ENCODE measurements around the gene SMIM44.

DNA sequence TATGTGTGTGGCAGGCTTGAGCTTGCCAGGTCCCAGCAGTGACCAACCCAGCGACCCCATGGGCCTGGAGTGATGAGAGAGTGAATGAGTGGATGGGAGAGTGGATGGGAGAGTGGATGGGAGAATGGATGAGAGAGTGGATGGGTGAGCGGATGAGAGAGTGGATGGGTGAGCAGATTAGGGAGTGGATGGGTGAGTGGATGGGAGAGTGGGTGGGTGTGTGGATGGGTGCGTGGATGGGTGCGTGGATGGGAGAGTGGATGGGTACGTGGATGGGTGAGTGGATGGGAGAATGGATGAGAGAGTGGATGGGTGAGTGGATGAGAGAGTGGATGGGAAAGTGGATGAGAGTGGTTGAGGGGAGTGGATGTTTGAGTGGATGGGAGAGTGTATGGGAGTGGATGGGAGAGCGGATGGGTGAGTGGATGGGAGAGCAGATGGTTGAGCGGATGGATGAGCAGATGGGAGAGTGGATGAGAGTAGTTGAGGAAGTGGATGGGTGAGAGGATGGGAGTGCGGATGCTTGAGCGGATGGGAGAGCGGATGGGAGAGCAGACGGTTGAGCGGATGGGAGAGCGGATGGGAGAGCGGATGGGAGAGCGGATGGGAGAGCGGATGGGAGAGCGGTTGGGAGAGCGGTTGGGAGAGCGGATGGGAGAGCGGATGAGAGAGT, 45.4 kb upstream of the SMIM44 start:
- TF ChIP-seq, protein P1, sequence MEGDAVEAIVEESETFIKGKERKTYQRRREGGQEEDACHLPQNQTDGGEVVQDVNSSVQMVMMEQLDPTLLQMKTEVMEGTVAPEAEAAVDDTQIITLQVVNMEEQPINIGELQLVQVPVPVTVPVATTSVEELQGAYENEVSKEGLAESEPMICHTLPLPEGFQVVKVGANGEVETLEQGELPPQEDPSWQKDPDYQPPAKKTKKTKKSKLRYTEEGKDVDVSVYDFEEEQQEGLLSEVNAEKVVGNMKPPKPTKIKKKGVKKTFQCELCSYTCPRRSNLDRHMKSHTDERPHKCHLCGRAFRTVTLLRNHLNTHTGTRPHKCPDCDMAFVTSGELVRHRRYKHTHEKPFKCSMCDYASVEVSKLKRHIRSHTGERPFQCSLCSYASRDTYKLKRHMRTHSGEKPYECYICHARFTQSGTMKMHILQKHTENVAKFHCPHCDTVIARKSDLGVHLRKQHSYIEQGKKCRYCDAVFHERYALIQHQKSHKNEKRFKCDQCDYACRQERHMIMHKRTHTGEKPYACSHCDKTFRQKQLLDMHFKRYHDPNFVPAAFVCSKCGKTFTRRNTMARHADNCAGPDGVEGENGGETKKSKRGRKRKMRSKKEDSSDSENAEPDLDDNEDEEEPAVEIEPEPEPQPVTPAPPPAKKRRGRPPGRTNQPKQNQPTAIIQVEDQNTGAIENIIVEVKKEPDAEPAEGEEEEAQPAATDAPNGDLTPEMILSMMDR (IDR thresholded peaks at IDR 0.05; ENCODE audit: low read length), result no peak
- TF ChIP-seq EZH2phosphoT487 (IDR thresholded peaks at IDR 0.05; ENCODE audit: low read length) (no peak), EZH2 (optimal IDR thresholded peaks at IDR 0.05; ENCODE audit: low read depth, low read length) (no peak)
